HepG2 (cell line): ENCODE measurements around the gene WDR73. TPM values are rescaled to one million over a fixed set of nuclear protein-coding genes. Genes with fewer than 3 reads are reported as not detected.

Experiments used
- ATAC-seq: fragments of 200-7000 bp; cut with Tn5 transposase; 3 replicates; pipeline ENCODE4 v1.9.1; 2020; ENCODE audit warnings: mild to moderate bottlenecking, moderate library complexity
- BruUV-seq: library from RNA; stranded (reverse); fragments of 400-500 nt; replicated peaks from 2 replicates; lab custom pipeline; 2021; lab: Mats Ljungman, UMichigan
- CTCF ChIA-PET: fragments of 300-600 bp; formaldehyde crosslinking; extraction: SDS; loops from one replicate; lab custom pipeline; 2021; ENCODE audit warnings: low total read pairs, inconsistent platforms, low intra/inter-chr PET ratio; lab: Yijun Ruan, JAX
- POLR2A ChIA-PET: fragments of 350-600 bp; sonication (Branson Sonifier 250); formaldehyde crosslinking; loops from one replicate; lab custom pipeline; 2020; ENCODE audit warnings: antibody characterized with exemption, inconsistent platforms; lab: Yijun Ruan, JAX
- DNase-seq: peaks from one replicate; pipeline ENCODE4 v3.0.0-alpha.2; 2015; ENCODE audit warnings: low spot score
- FAIRE-seq: peaks from 3 replicates; lab custom pipeline; 2011; peaks lifted over from hg19 to GRCh38; lab: Jason Lieb, UNC
- H2AFZ ChIP-seq: one replicate; pipeline ENCODE4 v1.6.1; 2011; ENCODE audit warnings: low read length, inconsistent platforms
- H3K27ac ChIP-seq: fragments of 300-600 bp; 3 replicates; pipeline ENCODE4 v1.8.0; 2011; ENCODE audit warnings: mixed run types, mild to moderate bottlenecking, mixed read lengths, low read length, inconsistent platforms; ENCODE audit not compliant: insufficient read depth; ENCODE audit errors: extremely low read length
- H3K27me3 ChIP-seq, 2 experiments: fragments of 200-600 bp in 1 of 2; 2 replicates in 1 of 2; 3 replicates in 1 of 2; pipeline versions ENCODE4 v1.6.0 to v1.8.0; 2011; ENCODE audit warnings: low read length in 2 of 2, mild to moderate bottlenecking in 2 of 2, moderate library complexity in 2 of 2, inconsistent platforms in 1 of 2; ENCODE audit not compliant: insufficient read depth in 2 of 2, control insufficient read depth in 1 of 2
- H3K36me3 ChIP-seq, 2 experiments: fragments of 200-600 bp in 1 of 2; replicated peaks in 1 of 2; 2 replicates in 1 of 2; 3 replicates in 1 of 2; pipeline versions ENCODE4 v1.5.1 to v1.8.0; 2011; ENCODE audit warnings: low read length in 2 of 2, inconsistent platforms in 1 of 2; ENCODE audit not compliant: insufficient read depth in 2 of 2, control insufficient read depth in 1 of 2
- H3K4me1 ChIP-seq: 2 replicates; pipeline ENCODE4 v1.5.1; 2012; ENCODE audit warnings: low read length, inconsistent platforms; ENCODE audit not compliant: insufficient read depth
- H3K4me2 ChIP-seq: 2 replicates; pipeline ENCODE4 v1.6.0; 2011; ENCODE audit warnings: low read depth, low read length, inconsistent platforms
- H3K4me3 ChIP-seq, 3 experiments: fragments of 200-600 bp in 1 of 3; sonication (generic), shearing (Covaris generic) in 1 of 3; replicated peaks in 1 of 3; 2 replicates each; pipeline ENCODE4 v1.5.1; 2011 to 2016; ENCODE audit warnings: low read length in 3 of 3, inconsistent platforms in 2 of 3, low read depth in 2 of 3, mild to moderate bottlenecking in 2 of 3, control low read depth in 1 of 3, mixed read lengths in 1 of 3; ENCODE audit not compliant: insufficient read depth in 1 of 3
- H3K79me2 ChIP-seq: one replicate; pipeline ENCODE4 v1.6.1; 2011; ENCODE audit warnings: low read length, inconsistent platforms; ENCODE audit not compliant: insufficient read depth
- H3K9ac ChIP-seq: 2 replicates; pipeline ENCODE4 v1.6.0; 2011; ENCODE audit warnings: mild to moderate bottlenecking, low read depth, low read length, inconsistent platforms; ENCODE audit not compliant: insufficient read depth
- H3K9me3 ChIP-seq: 2 replicates; pipeline ENCODE4 v1.5.1; 2012; ENCODE audit warnings: mild to moderate bottlenecking, low read length
- H4K20me1 ChIP-seq: 2 replicates; pipeline ENCODE4 v1.6.0; 2011; ENCODE audit warnings: inconsistent platforms, mild to moderate bottlenecking, low read length, moderate library complexity; ENCODE audit not compliant: insufficient read depth
- PAWR ChIP-seq: sonication (generic); formaldehyde crosslinking; IDR thresholded peaks from 2 replicates; pipeline ENCODE4 v1.4.0; 2020; ENCODE audit warnings: missing genetic modification reagents, mild to moderate bottlenecking, borderline replicate concordance
- PREB ChIP-seq: sonication (generic); formaldehyde crosslinking; IDR thresholded peaks from 2 replicates; pipeline ENCODE4 v1.4.0; 2020; ENCODE audit warnings: missing genetic modification reagents
- RARG ChIP-seq: sonication (generic); formaldehyde crosslinking; IDR thresholded peaks from 2 replicates; pipeline ENCODE4 v1.4.0; 2020; ENCODE audit warnings: low read depth, mild to moderate bottlenecking, missing genetic modification reagents
- SRF ChIP-seq: IDR thresholded peaks from 2 replicates; pipeline ENCODE4 v1.6.1; 2011; ENCODE audit warnings: mild to moderate bottlenecking, low read depth, low read length, moderate library complexity
- ZIK1 ChIP-seq: sonication (generic); formaldehyde crosslinking; IDR thresholded peaks from 2 replicates; pipeline ENCODE4 v1.5.0; 2020; ENCODE audit warnings: mild to moderate bottlenecking, low read depth, missing genetic modification reagents, borderline replicate concordance
- ZNF318 ChIP-seq: sonication (generic); formaldehyde crosslinking; IDR thresholded peaks from 2 replicates; pipeline ENCODE4 v1.4.0; 2020; ENCODE audit warnings: mild to moderate bottlenecking, missing genetic modification reagents
- ZNF646 ChIP-seq: sonication (generic); formaldehyde crosslinking; IDR thresholded peaks from 2 replicates; pipeline ENCODE4 v1.9.0; 2021; ENCODE audit warnings: mild to moderate bottlenecking, missing genetic modification reagents
- WGBS: methylation state at CpG from one replicate; pipeline ENCODE4 v1.1.6; 2017; ENCODE audit warnings: low lambda C conversion rate; 5-methylcytosine and 5-hydroxymethylcytosine counted together
- in situ Hi-C: cut with HindIII; loops from 2 replicates; pipeline ENCODE4 v1.10.0; 2017; ENCODE audit warnings: low pct_unique_long_range_greater_than_20kb; ENCODE audit not compliant: extremely low pct_ligation_motif_present
- intact Hi-C: fragments of 100-400 bp; cut with micrococcal nuclease; formaldehyde crosslinking; loops from one replicate; pipeline ENCODE4 v1.10.0; 2022; ENCODE audit not compliant: unreplicated experiment
- polyA plus RNA-seq, 8 experiments: library from polyadenylated mRNA; depleted of rRNA in 3 of 8; stranded (reverse) in 7 of 8; unstranded in 1 of 8; fragments of >200 nt; fragmentation: Illumina TruSeq in 4 of 8; extraction: Trizol in 4 of 8; gene quantifications; 2 replicates each; pipeline versions ENCODE4 v1.2.1 to v1.2.3, GENCODE V29; 2011 to 2016; ENCODE audit warnings: low read depth in 4 of 8, missing spikeins in 1 of 8, mixed read lengths in 1 of 8; ENCODE audit not compliant: insufficient read depth in 1 of 8
- total RNA-seq, 5 experiments: library from RNA; depleted of rRNA; stranded (reverse); fragments of >200 nt; fragmentation: Illumina TruSeq; extraction: Trizol; gene quantifications; 2 replicates each; pipeline ENCODE4 v1.2.3, GENCODE V29; 2016; ENCODE audit warnings: low read depth in 1 of 5

The WDR73 gene
- total and polyA plus RNA-seq, 2 of the 13 experiments (the other 11 are each of a cell fraction or from before 2014, with no cell fraction given): 20.0 to 35.5 TPM

GRCh38 chr15:84620626-84621025, 33.5 kb downstream of the WDR73 start (continued):
- TF ChIP-seq ZNF318 (CRISPR knock-in tag) (no peak), SRF (no peak)

- no peak overlapping the region for H3K9ac ChIP-seq
- no peak overlapping the region for H2AFZ ChIP-seq
- ATAC-seq: no peak
- H3K4me3 ChIP-seq: no peak overlapping the region
- intact Hi-C loops (no loop called here), in situ Hi-C loops (no loop called here)
- no peak for DNase-seq
- no peaks in the 10 kb centered on the region for H3K4me1 ChIP-seq
- H3K9me3 ChIP-seq: no peaks in the 10 kb centered on the region
- no peaks in the 10 kb centered on the region for H3K27me3 ChIP-seq
- no peak for FAIRE-seq
- H4K20me1 ChIP-seq: no peaks in the 10 kb centered on the region
- 81% methylated on average over 3 of the region's 3 CpGs for WGBS
- H3K4me2 ChIP-seq: no peak overlapping the region
- no peak overlapping the region for H3K27ac ChIP-seq
- ChIA-PET CTCF (no interaction called here), POLR2A (interaction anchor here (1.0 kb wide), 1 partner anchor 10 kb away, joined by 5 read pairs; no protein-coding TSS in a partner anchor)
- no TSS peak for BruUV-seq
- H3K36me3 ChIP-seq: peaks cover 9 to 14% of the 10 kb centered on the region in 2 experiments; a peak in 4 of 5 replicates
- peaks cover 16% of the 10 kb centered on the region for H3K79me2 ChIP-seq
- TF ChIP-seq RARG (CRISPR knock-in tag): no peak
- TF ChIP-seq PREB: no peak
- no peak for TF ChIP-seq ZNF646 (CRISPR knock-in tag)
- no peak for TF ChIP-seq ZIK1 (CRISPR knock-in tag)
- TF ChIP-seq PAWR (CRISPR knock-in tag): no peak
Measured at GRCh38 chr15:84616235-84616634, 37.8 kb downstream of the WDR73 start.
